Measurements from ENCODE around the gene CYP11A1. TPM values are rescaled to one million over a fixed set of nuclear protein-coding genes. Genes with fewer than 3 reads are reported as not detected.

CYP11A1 gene
- polyA plus RNA-seq (2013): 217 and 235 TPM in 2 replicates

DNA sequence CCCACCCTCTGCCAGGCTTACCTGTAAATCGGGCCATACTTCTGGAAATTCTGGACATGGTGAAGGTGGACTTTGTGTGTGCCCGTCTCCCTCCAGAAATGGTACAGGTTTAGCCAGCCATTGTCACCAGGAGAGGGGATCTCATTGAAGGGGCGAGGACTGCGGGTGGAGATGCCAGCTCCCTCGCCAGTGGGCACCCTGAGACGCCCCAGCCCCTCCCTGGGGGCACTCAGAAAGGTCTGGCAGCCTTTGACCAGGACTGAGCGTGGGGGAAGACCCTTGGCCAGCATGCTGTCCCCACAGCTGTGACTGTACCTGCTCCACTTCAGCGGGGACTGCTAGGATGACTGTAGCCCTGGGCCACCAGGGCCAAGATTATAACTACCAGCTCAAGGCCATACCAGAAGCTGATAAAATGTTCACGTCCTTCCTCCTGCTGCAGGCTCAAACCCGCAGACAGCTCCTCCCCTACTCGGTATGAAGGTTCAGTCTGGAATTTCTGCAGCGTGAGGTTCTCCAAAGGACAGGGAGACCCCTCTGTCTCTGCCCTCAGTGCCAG is at the start of gene CYP11A1:
TSS of gene CYP11A1 (minus strand) at position 351 of the 559 bp plus-strand sequence. CDS start at position 290, 61 bp downstream.
- H4K8ac ChIP-seq (ENCODE audit: low read depth, low read length): peak within 1 kb of the TSS; percentile 78
- peak within 1 kb of the TSS; percentile 32 for H3K4me3 ChIP-seq (ENCODE audit: low read depth, low read length)
- peak within 1 kb of the TSS; percentile 83 for H4K91ac ChIP-seq (ENCODE audit: low read depth, low read length)
- H2BK120ac ChIP-seq (ENCODE audit: insufficient read depth, low read length, poor library complexity): peak within 1 kb of the TSS; percentile 75
- peaks cover 9% of the 10 kb centered on the region in 2 experiments for H3K4me1 ChIP-seq (ENCODE audit: control insufficient read depth in 1 of 2, insufficient read depth in 2 of 2, low read length in 2 of 2)
- H3K79me1 ChIP-seq (ENCODE audit: low read length): peaks cover 31% of the 10 kb centered on the region
- H2BK12ac ChIP-seq (ENCODE audit: low read length): peak within 1 kb of the TSS; percentile 62
- H3K9me3 ChIP-seq (ENCODE audit: insufficient read depth, low read depth, low read length): no peaks in the 10 kb centered on the region
- no peak within 1 kb of the TSS for H3K4me2 ChIP-seq (ENCODE audit: low read length)
- H3K14ac ChIP-seq (ENCODE audit: low read length): peak within 1 kb of the TSS; percentile 80
- peak within 1 kb of the TSS; percentile 96 for H2AK5ac ChIP-seq (ENCODE audit: low read length)
- peak within 1 kb of the TSS; percentile 71 for H3K18ac ChIP-seq (ENCODE audit: low read length)
- peaks cover 14% of the 10 kb centered on the region for H3K79me2 ChIP-seq (ENCODE audit: control insufficient read depth, insufficient read depth, low read length, poor library complexity)
- WGBS (ENCODE audit: extremely low coverage, insufficient coverage, insufficient read length): no CpG with 5 or more reads among the region's 12 CpGs
- H3K36me3 ChIP-seq (ENCODE audit: control insufficient read depth in 1 of 2, insufficient read depth in 2 of 2, low read length in 2 of 2): no peaks in the 10 kb centered on the region
- peak; percentile 26 to 53 for DNase-seq
- peak within 1 kb of the TSS; percentile 81 for H3K4ac ChIP-seq (ENCODE audit: low read depth, low read length)
- H2AFZ ChIP-seq (ENCODE audit: insufficient read depth, low read length, poor library complexity): no peak within 1 kb of the TSS
- no peaks in the 10 kb centered on the region for H3K27me3 ChIP-seq (ENCODE audit: insufficient read depth, low read length)
- H3K9ac ChIP-seq (ENCODE audit: low read length): no peak within 1 kb of the TSS
- H3K27ac ChIP-seq (ENCODE audit: low read depth, low read length): peak within 1 kb of the TSS; percentile 42
- peak within 1 kb of the TSS; percentile 57 for H2BK5ac ChIP-seq (ENCODE audit: low read depth, low read length, poor library complexity)
- no peak within 1 kb of the TSS for H4K12ac ChIP-seq (ENCODE audit: low read depth, low read length)
- H3K23ac ChIP-seq (ENCODE audit: low read length): no peak within 1 kb of the TSS

DNA sequence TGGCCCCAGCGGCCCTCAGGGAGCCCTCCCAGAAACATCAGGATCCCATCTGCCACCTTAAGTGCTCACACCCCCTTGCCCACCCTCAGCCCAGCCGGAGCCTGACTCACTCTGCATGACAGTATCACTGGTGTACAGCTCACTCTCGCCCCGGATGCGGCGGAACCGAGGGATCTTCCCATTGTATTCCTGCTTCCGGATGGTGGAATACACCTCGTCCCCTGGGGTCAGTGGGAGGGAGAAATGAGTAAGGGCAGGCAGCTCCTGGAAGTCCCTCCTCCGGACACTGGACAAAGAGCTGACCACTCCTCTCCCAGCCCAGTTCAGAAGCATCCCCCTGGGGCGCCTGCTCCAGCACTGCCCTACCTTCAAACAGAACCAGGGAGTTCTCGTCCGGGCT is 49.8 kb upstream of the CYP11A1 start:
- no peak for DNase-seq
- Histone ChIP-seq H2AFZ (ENCODE audit: insufficient read depth, low read length, poor library complexity) (no peak overlapping the region), H2BK12ac (ENCODE audit: low read length) (no peak overlapping the region), H3K79me1 (ENCODE audit: low read length) (peaks cover 26% of the 10 kb centered on the region), H3K27ac (ENCODE audit: low read depth, low read length) (no peak overlapping the region), H3K79me2 (ENCODE audit: control insufficient read depth, insufficient read depth, low read length, poor library complexity) (peaks cover 19% of the 10 kb centered on the region), H3K18ac (ENCODE audit: low read length) (no peak overlapping the region), H3K27me3 (ENCODE audit: insufficient read depth, low read length) (no peaks in the 10 kb centered on the region), H3K4me1 (ENCODE audit: control insufficient read depth in 1 of 2, insufficient read depth in 2 of 2, low read length in 2 of 2) (peaks cover 40 to 47% of the 10 kb centered on the region in 2 experiments), H4K91ac (ENCODE audit: low read depth, low read length) (no peak overlapping the region), H3K36me3 (ENCODE audit: control insufficient read depth in 1 of 2, insufficient read depth in 2 of 2, low read length in 2 of 2) (peaks cover 48 to 56% of the 10 kb centered on the region in 2 experiments), H3K9ac (ENCODE audit: low read length) (no peak overlapping the region), H4K12ac (ENCODE audit: low read depth, low read length) (no peak overlapping the region), H3K4me3 (ENCODE audit: low read depth, low read length) (no peak overlapping the region), H2BK120ac (ENCODE audit: insufficient read depth, low read length, poor library complexity) (no peak overlapping the region), H3K14ac (ENCODE audit: low read length) (no peak overlapping the region), H2BK5ac (ENCODE audit: low read depth, low read length, poor library complexity) (no peak overlapping the region), H3K9me3 (ENCODE audit: insufficient read depth, low read depth, low read length) (no peaks in the 10 kb centered on the region), H3K4ac (ENCODE audit: low read depth, low read length) (no peak overlapping the region), H3K4me2 (ENCODE audit: low read length) (no peak overlapping the region), H4K8ac (ENCODE audit: low read depth, low read length) (no peak overlapping the region), H3K23ac (ENCODE audit: low read length) (no peak overlapping the region), H2AK5ac (ENCODE audit: low read length) (no peak overlapping the region)
- no CpG with 5 or more reads among the region's 13 CpGs for whole genome bisulfite sequencing (ENCODE audit: extremely low coverage, insufficient coverage, insufficient read length)

DNA sequence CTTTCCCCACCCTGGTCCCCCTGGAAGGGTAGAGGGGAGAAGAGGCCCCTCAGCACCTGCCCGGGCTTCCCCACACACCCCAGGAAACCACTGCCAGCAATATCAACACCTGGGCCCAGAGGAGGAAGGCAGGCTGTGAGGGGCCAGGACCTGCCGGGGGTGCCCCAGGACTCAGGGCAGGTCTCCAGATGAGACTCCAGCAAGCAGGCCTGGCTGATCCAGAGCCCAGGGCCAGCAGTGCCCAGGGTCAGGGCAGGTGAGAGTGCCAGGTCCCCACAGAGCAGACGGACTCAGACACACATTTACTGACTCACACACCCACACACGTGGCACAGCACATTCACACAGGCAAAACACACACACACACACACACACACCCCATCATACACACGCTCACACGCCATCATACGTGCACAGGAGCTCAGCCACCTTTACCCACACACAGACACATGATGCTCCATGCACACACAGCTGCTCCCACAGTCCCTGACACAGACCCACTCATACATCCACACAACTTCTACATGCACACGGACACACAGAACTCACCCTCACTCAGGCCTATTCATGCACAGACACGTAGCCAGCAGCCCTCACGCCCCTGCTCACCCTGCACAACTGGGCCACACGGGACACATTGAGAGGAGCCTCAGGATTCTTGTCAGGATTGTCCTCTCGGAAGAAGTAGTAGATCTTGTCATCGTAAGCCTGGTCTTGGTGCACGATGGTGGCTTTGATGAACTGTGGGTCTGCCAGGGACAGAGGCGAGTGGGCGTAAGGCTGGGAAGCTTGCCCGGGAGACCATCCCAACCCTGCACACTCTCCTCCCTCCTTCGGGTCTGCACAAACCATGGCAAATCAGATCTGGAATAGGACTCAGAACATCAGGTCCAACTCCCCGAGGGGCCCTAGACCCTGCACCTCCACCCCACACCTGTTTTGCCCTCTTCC is 48.8 kb upstream of the CYP11A1 start:
- no peak overlapping the region for H3K9ac ChIP-seq (ENCODE audit: low read length)
- no peak overlapping the region for H2AFZ ChIP-seq (ENCODE audit: insufficient read depth, low read length, poor library complexity)
- H2BK120ac ChIP-seq (ENCODE audit: insufficient read depth, low read length, poor library complexity): no peak overlapping the region
- no peak overlapping the region for H3K4me3 ChIP-seq (ENCODE audit: low read depth, low read length)
- no peak overlapping the region for H2AK5ac ChIP-seq (ENCODE audit: low read length)
- H4K12ac ChIP-seq (ENCODE audit: low read depth, low read length): no peak overlapping the region
- H3K4me2 ChIP-seq (ENCODE audit: low read length): no peak overlapping the region
- no peak overlapping the region for H2BK5ac ChIP-seq (ENCODE audit: low read depth, low read length, poor library complexity)
- H3K18ac ChIP-seq (ENCODE audit: low read length): no peak overlapping the region
- H3K27ac ChIP-seq (ENCODE audit: low read depth, low read length): no peak overlapping the region
- no peak overlapping the region for H3K14ac ChIP-seq (ENCODE audit: low read length)
- H3K9me3 ChIP-seq (ENCODE audit: insufficient read depth, low read depth, low read length): no peaks in the 10 kb centered on the region
- H4K91ac ChIP-seq (ENCODE audit: low read depth, low read length): no peak overlapping the region
- DNase-seq: no peak
- peaks cover 10% of the 10 kb centered on the region for H3K79me2 ChIP-seq (ENCODE audit: control insufficient read depth, insufficient read depth, low read length, poor library complexity)
- peaks cover 36 to 43% of the 10 kb centered on the region in 2 experiments for H3K4me1 ChIP-seq (ENCODE audit: control insufficient read depth in 1 of 2, insufficient read depth in 2 of 2, low read length in 2 of 2)
- no peak overlapping the region for H4K8ac ChIP-seq (ENCODE audit: low read depth, low read length)
- H3K36me3 ChIP-seq (ENCODE audit: control insufficient read depth in 1 of 2, insufficient read depth in 2 of 2, low read length in 2 of 2): peaks cover 58 to 66% of the 10 kb centered on the region in 2 experiments
- H3K4ac ChIP-seq (ENCODE audit: low read depth, low read length): no peak overlapping the region
- H3K79me1 ChIP-seq (ENCODE audit: low read length): peaks cover 20% of the 10 kb centered on the region
- WGBS (ENCODE audit: extremely low coverage, insufficient coverage, insufficient read length): no CpG with 5 or more reads among the region's 19 CpGs
- no peaks in the 10 kb centered on the region for H3K27me3 ChIP-seq (ENCODE audit: insufficient read depth, low read length)
- no peak overlapping the region for H2BK12ac ChIP-seq (ENCODE audit: low read length)
- no peak overlapping the region for H3K23ac ChIP-seq (ENCODE audit: low read length)

GRCh38 chr15:74414603-74415338 is 47.3 kb upstream of the CYP11A1 start:
- Histone ChIP-seq H4K8ac (ENCODE audit: low read depth, low read length) (no peak overlapping the region), H3K14ac (ENCODE audit: low read length) (peak overlapping the region; percentile 12), H3K27ac (ENCODE audit: low read depth, low read length) (no peak overlapping the region), H3K79me2 (ENCODE audit: control insufficient read depth, insufficient read depth, low read length, poor library complexity) (peaks cover 3% of the 10 kb centered on the region), H2AFZ (ENCODE audit: insufficient read depth, low read length, poor library complexity) (no peak overlapping the region), H4K12ac (ENCODE audit: low read depth, low read length) (peak overlapping the region; percentile 31), H3K4me2 (ENCODE audit: low read length) (no peak overlapping the region), H3K4me1 (ENCODE audit: control insufficient read depth in 1 of 2, insufficient read depth in 2 of 2, low read length in 2 of 2) (peaks cover 25 to 30% of the 10 kb centered on the region in 2 experiments), H3K4ac (ENCODE audit: low read depth, low read length) (no peak overlapping the region), H3K4me3 (ENCODE audit: low read depth, low read length) (no peak overlapping the region), H3K36me3 (ENCODE audit: control insufficient read depth in 1 of 2, insufficient read depth in 2 of 2, low read length in 2 of 2) (peaks cover 72 to 79% of the 10 kb centered on the region in 2 experiments), H2BK12ac (ENCODE audit: low read length) (peak overlapping the region; percentile 8), H3K9me3 (ENCODE audit: insufficient read depth, low read depth, low read length) (no peaks in the 10 kb centered on the region), H3K18ac (ENCODE audit: low read length) (peak overlapping the region; percentile 47), H4K91ac (ENCODE audit: low read depth, low read length) (peak overlapping the region; percentile 11), H3K23ac (ENCODE audit: low read length) (no peak overlapping the region), H2BK120ac (ENCODE audit: insufficient read depth, low read length, poor library complexity) (no peak overlapping the region), H2AK5ac (ENCODE audit: low read length) (no peak overlapping the region), H2BK5ac (ENCODE audit: low read depth, low read length, poor library complexity) (no peak overlapping the region), H3K9ac (ENCODE audit: low read length) (no peak overlapping the region), H3K79me1 (ENCODE audit: low read length) (peaks cover 13% of the 10 kb centered on the region), H3K27me3 (ENCODE audit: insufficient read depth, low read length) (no peaks in the 10 kb centered on the region)
- DNase-seq: no peak
- WGBS (ENCODE audit: extremely low coverage, insufficient coverage, insufficient read length): no CpG with 5 or more reads among the region's 12 CpGs

All from trophoblast cell (in vitro differentiated cells and primary cell).